Fibroblast of lung (primary cell): ENCODE data around the gene GSDMA. TPM values are rescaled to one million over a fixed set of nuclear protein-coding genes. Genes with fewer than 3 reads are reported as not detected.
"Not testable (repeated sequence)": the region's sequence is repeated elsewhere in the genome, so short reads cannot be mapped to it uniquely, and the experiment has no call there.

ENCODE experiments used
- DNase-seq, 2 donors: peaks; one replicate each; pipeline versions ENCODE4 v3.0.0 to v3.0.0-alpha.2; 2010; ENCODE audit warnings: low read depth in 2 of 2
- H2AFZ ChIP-seq: 2 replicates; pipeline ENCODE4 v1.5.1; 2012; ENCODE audit warnings: low read length, control low read depth, inconsistent platforms
- H3K27ac ChIP-seq: 2 replicates; pipeline ENCODE4 v1.5.1; 2011; ENCODE audit warnings: low read length, control low read depth; ENCODE audit not compliant: insufficient read depth
- H3K27me3 ChIP-seq: 2 replicates; pipeline ENCODE4 v1.5.1; 2011; ENCODE audit warnings: mild to moderate bottlenecking, low read length; ENCODE audit not compliant: control insufficient read depth, insufficient read depth
- H3K36me3 ChIP-seq: 2 replicates; pipeline ENCODE4 v1.5.1; 2011; ENCODE audit warnings: low read length; ENCODE audit not compliant: control insufficient read depth, insufficient read depth
- H3K4me1 ChIP-seq: 2 replicates; pipeline ENCODE4 v1.5.1; 2011; ENCODE audit warnings: low read length; ENCODE audit not compliant: control insufficient read depth, insufficient read depth; ENCODE audit errors: extremely low read depth
- H3K4me2 ChIP-seq: 2 replicates; pipeline ENCODE4 v1.5.1; 2011; ENCODE audit warnings: low read length, control low read depth; ENCODE audit not compliant: insufficient read depth; ENCODE audit errors: extremely low read depth
- H3K4me3 ChIP-seq, 4 experiments: fragments of 200-600 bp in 1 of 4; sonication (generic) in 1 of 4; replicated peaks in 1 of 4; 2 replicates each; pipeline ENCODE4 v1.5.1; 2011 to 2016; ENCODE audit warnings: low read length in 4 of 4, low read depth in 3 of 4, mild to moderate bottlenecking in 3 of 4, control low read depth in 2 of 4, inconsistent platforms in 1 of 4, mixed read lengths in 1 of 4; ENCODE audit not compliant: insufficient read depth in 1 of 4; ENCODE audit errors: control extremely low read depth in 1 of 4
- H3K79me2 ChIP-seq: 2 replicates; pipeline ENCODE4 v1.5.1; 2012; ENCODE audit warnings: mild to moderate bottlenecking, low read length, inconsistent platforms; ENCODE audit not compliant: control insufficient read depth, insufficient read depth
- H3K9ac ChIP-seq: 2 replicates; pipeline ENCODE4 v1.5.1; 2011; ENCODE audit warnings: mild to moderate bottlenecking, low read length, control low read depth; ENCODE audit not compliant: insufficient read depth
- H3K9me3 ChIP-seq: 2 replicates; pipeline ENCODE4 v1.5.1; 2012; ENCODE audit warnings: low read depth, low read length; ENCODE audit not compliant: control insufficient read depth, insufficient read depth
- H4K20me1 ChIP-seq: 2 replicates; pipeline ENCODE4 v1.5.1; 2011; ENCODE audit warnings: low read length; ENCODE audit not compliant: control insufficient read depth, insufficient read depth; ENCODE audit errors: extremely low read depth
- EZH2 ChIP-seq: IDR thresholded peaks from 2 replicates; pipeline ENCODE4 v1.5.1; 2012; ENCODE audit warnings: low read length, control low read depth, mild to moderate bottlenecking; ENCODE audit errors: missing control alignments
- polyA plus RNA-seq, 2 donors: library from polyadenylated mRNA; depleted of rRNA in 1 of 2; stranded (reverse) in 1 of 2; unstranded in 1 of 2; fragments of >200 nt; gene quantifications; 2 replicates each; pipeline ENCODE4 v1.2.1, GENCODE V29; 2011 to 2012; ENCODE audit warnings: missing spikeins in 1 of 2
- total RNA-seq: library from RNA; depleted of rRNA; stranded (reverse); fragments of >200 nt; gene quantifications from 2 replicates; pipeline ENCODE4 v1.2.1, GENCODE V29; 2014
- TF ChIP-seq, protein P1 (sequence below), 2 donors: IDR thresholded peaks in 1 of 2; conservative IDR thresholded peaks in 1 of 2; 1 replicate in 1 of 2; 2 replicates in 1 of 2; pipeline ENCODE4 v1.5.1; 2011 to 2012; ENCODE audit warnings: low read length in 2 of 2, control low read depth in 1 of 2, inconsistent platforms in 1 of 2, low read depth in 1 of 2, mild to moderate bottlenecking in 1 of 2

GSDMA gene
- total and polyA plus RNA-seq, 2 donors (not counting 1 experiment from before 2014, with no cell fraction given): not detected

DNA sequence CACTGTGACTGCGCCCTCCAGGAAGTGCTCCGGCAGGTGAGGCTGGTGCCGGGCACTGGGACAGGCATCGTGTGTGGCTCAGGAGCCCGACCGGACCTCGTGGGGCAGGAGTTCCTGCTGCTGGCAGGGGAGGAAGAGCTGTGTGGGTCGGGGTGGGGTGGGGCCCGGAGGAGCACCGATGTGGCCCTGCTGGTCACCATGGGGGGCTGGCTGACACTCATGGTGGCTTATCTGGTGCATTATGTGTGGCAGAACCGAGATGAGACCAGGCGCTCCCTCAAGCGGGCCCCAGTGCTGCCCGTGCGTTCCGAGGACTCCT lies 18.5 kb upstream of the GSDMA start:
- TF ChIP-seq, protein P1, sequence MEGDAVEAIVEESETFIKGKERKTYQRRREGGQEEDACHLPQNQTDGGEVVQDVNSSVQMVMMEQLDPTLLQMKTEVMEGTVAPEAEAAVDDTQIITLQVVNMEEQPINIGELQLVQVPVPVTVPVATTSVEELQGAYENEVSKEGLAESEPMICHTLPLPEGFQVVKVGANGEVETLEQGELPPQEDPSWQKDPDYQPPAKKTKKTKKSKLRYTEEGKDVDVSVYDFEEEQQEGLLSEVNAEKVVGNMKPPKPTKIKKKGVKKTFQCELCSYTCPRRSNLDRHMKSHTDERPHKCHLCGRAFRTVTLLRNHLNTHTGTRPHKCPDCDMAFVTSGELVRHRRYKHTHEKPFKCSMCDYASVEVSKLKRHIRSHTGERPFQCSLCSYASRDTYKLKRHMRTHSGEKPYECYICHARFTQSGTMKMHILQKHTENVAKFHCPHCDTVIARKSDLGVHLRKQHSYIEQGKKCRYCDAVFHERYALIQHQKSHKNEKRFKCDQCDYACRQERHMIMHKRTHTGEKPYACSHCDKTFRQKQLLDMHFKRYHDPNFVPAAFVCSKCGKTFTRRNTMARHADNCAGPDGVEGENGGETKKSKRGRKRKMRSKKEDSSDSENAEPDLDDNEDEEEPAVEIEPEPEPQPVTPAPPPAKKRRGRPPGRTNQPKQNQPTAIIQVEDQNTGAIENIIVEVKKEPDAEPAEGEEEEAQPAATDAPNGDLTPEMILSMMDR (conservative IDR thresholded peaks at IDR 0.05 in 1 of 2, IDR thresholded peaks at IDR 0.05 in 1 of 2; ENCODE audit: low read depth in 1 of 2, low read length in 2 of 2): no peak
- no peak for TF ChIP-seq EZH2
- no peak overlapping the region for H3K4me2 ChIP-seq
- H3K9ac ChIP-seq: no peak overlapping the region
- H3K27ac ChIP-seq: no peak overlapping the region
- H3K4me3 ChIP-seq: no peak overlapping the region
- peaks cover 3% of the 10 kb centered on the region for H3K4me1 ChIP-seq
- H3K27me3 ChIP-seq: peaks cover 7% of the 10 kb centered on the region
- H3K36me3 ChIP-seq: no peaks in the 10 kb centered on the region
- H3K79me2 ChIP-seq: no peaks in the 10 kb centered on the region
- no peak overlapping the region for H2AFZ ChIP-seq
- no peak for DNase-seq
- H4K20me1 ChIP-seq: no peaks in the 10 kb centered on the region
- no peaks in the 10 kb centered on the region for H3K9me3 ChIP-seq

DNA sequence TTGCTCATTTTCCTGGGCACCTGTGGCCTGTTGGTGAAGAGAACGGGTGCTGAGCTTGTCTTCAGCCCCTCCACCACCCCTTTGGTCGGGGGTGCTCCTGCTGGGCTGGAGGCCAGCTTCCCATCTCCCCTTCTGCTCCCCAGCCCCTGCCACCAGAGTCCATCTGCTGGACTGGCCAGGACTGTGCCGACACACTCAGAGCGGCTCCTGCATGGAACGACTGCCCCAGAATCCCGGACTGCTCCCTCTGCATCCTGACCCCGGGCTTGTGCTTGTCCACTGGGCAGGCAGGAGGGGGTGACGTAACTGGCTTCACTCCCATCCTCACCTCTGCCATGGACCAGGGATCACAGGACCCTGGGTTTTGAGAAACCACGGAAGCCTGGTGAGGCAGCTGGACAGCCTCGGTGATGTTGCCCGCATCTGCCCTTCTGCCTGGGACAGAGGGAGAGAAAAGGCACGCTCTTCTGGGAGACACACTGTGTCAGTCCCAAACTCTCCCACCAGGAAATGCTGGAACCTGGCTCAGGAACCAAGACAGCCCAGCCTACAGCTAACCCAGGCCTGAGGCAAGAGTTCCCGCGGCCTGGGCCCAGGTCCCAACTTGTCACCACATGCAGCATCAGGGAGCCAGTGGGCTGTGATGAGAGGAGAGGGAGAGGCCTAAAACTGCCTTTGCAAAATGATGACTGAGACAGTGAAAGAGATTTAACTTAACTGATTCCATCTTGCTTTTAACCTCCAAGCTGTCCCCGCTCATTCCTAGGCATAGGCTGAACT lies 16.1 kb upstream of the GSDMA start:
- TF ChIP-seq, protein P1 (conservative IDR thresholded peaks at IDR 0.05 in 1 of 2, IDR thresholded peaks at IDR 0.05 in 1 of 2; ENCODE audit: low read depth in 1 of 2, low read length in 2 of 2): no peak
- no peak for TF ChIP-seq EZH2
- DNase-seq: no peak
- H3K4me3 ChIP-seq: no peak overlapping the region
- H3K9ac ChIP-seq: no peak overlapping the region
- H2AFZ ChIP-seq: no peak overlapping the region
- H3K27me3 ChIP-seq: peaks cover 10% of the 10 kb centered on the region
- H4K20me1 ChIP-seq: no peaks in the 10 kb centered on the region
- H3K36me3 ChIP-seq: no peaks in the 10 kb centered on the region
- no peaks in the 10 kb centered on the region for H3K79me2 ChIP-seq
- no peak overlapping the region for H3K4me2 ChIP-seq
- H3K9me3 ChIP-seq: no peaks in the 10 kb centered on the region
- H3K4me1 ChIP-seq: no peaks in the 10 kb centered on the region
- H3K27ac ChIP-seq: no peak overlapping the region

DNA sequence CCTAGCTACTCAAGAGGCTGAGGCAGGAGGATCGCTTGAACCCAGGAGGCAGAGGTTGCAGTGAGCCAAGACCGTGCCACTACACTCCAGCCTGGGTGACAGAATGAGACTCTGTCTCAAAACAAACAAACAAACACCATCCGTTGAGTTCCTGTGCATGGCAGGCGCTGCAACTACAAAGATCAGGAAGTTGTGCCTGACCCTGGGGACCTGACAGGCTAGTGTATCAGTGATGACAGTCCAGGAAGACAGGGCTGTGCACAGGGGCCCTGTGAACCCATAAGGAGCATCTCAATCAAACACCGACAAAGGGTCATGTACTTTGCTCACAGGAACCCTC lies 14.3 kb upstream of the GSDMA start:
- not testable (repeated sequence) for H2AFZ ChIP-seq, H3K27me3 ChIP-seq, H3K27ac ChIP-seq, H3K79me2 ChIP-seq, H3K4me1 ChIP-seq, H3K36me3 ChIP-seq, H4K20me1 ChIP-seq, H3K9me3 ChIP-seq, H3K9ac ChIP-seq, H3K4me2 ChIP-seq, H3K4me3 ChIP-seq, DNase-seq
